GM12878 (cell line): Measurements from ENCODE around the gene PKN3. TPM values are rescaled to one million over a fixed set of nuclear protein-coding genes. Genes with fewer than 3 reads are reported as not detected.

Experiments used
- ATAC-seq: fragments of 200-7000 bp; cut with Tn5 transposase; 3 replicates; pipeline ENCODE4 v1.9.1; 2020; ENCODE audit warnings: mild to moderate bottlenecking, moderate library complexity
- BruUV-seq: library from RNA; stranded (reverse); fragments of 400-500 nt; replicated peaks from 2 replicates; lab custom pipeline; 2021; lab: Mats Ljungman, UMichigan
- CTCF ChIA-PET: fragments of 300-600 bp; sonication (Branson Sonifier 250); formaldehyde crosslinking; extraction: SDS; loops from one replicate; lab custom pipeline; 2021; ENCODE audit warnings: inconsistent platforms; lab: Yijun Ruan, JAX
- POLR2A ChIA-PET: fragments of 350-600 bp; formaldehyde crosslinking; extraction: SDS; loops from one replicate; lab custom pipeline; 2021; ENCODE audit warnings: inconsistent platforms; lab: Charles Lee
- RAD21 ChIA-PET: fragments of 300-600 bp; sonication (Branson Sonifier 250); formaldehyde crosslinking; loops from one replicate; lab custom pipeline; 2023; ENCODE audit warnings: antibody characterized with exemption; ENCODE audit not compliant: unreplicated experiment; lab: Charles Lee
- SMC1A ChIA-PET: fragments of 300-600 bp; sonication (Branson Sonifier 250); formaldehyde crosslinking; loops from one replicate; lab custom pipeline; 2023; ENCODE audit not compliant: unreplicated experiment, uncharacterized antibody; lab: Charles Lee
- DNase-seq: peaks from one replicate; pipeline ENCODE4 v3.0.0-alpha.2; 2011; ENCODE audit warnings: low read depth, low spot score
- FAIRE-seq: peaks from 3 replicates; lab custom pipeline; 2011; peaks lifted over from hg19 to GRCh38; lab: Jason Lieb, UNC
- H2AFZ ChIP-seq: 2 replicates; pipeline ENCODE4 v1.6.0; 2011; ENCODE audit warnings: low read depth, low read length, control low read depth; ENCODE audit not compliant: control insufficient read depth
- H3K27ac ChIP-seq: 2 replicates; pipeline ENCODE4 v1.5.1; 2011; ENCODE audit warnings: control low read depth; ENCODE audit not compliant: control insufficient read depth, insufficient read depth
- H3K27me3 ChIP-seq, 2 experiments: replicated peaks in 1 of 2; 2 replicates each; pipeline versions ENCODE4 v1.6.0 to v1.6.1; 2011; ENCODE audit warnings: low read length in 1 of 2; ENCODE audit not compliant: control insufficient read depth in 2 of 2, insufficient read depth in 2 of 2
- H3K36me3 ChIP-seq, 2 experiments: 2 replicates each; pipeline ENCODE4 v1.5.1; 2011; ENCODE audit warnings: low read length in 1 of 2; ENCODE audit not compliant: control insufficient read depth in 2 of 2, insufficient read depth in 2 of 2
- H3K4me1 ChIP-seq: 2 replicates; pipeline ENCODE4 v1.6.1; 2011; ENCODE audit warnings: mild to moderate bottlenecking, low read length, moderate library complexity, mixed read lengths; ENCODE audit not compliant: control insufficient read depth, insufficient read depth
- H3K4me2 ChIP-seq: 2 replicates; pipeline ENCODE4 v1.6.0; 2011; ENCODE audit warnings: control low read depth; ENCODE audit not compliant: control insufficient read depth, insufficient read depth
- H3K4me3 ChIP-seq: fragments of 200-600 bp; sonication (generic); 2 replicates; pipeline ENCODE4 v1.5.1; 2016
- H3K79me2 ChIP-seq: 2 replicates; pipeline ENCODE4 v1.6.0; 2011; ENCODE audit warnings: low read length; ENCODE audit not compliant: control insufficient read depth, insufficient read depth
- H3K9ac ChIP-seq: 2 replicates; pipeline ENCODE4 v1.8.0; 2011; ENCODE audit warnings: low read length, control low read depth, mixed read lengths; ENCODE audit not compliant: control insufficient read depth, insufficient read depth
- H3K9me3 ChIP-seq: replicated peaks from 3 replicates; pipeline ENCODE4 v1.5.1; 2011; ENCODE audit warnings: mild to moderate bottlenecking, low read length; ENCODE audit not compliant: control insufficient read depth, insufficient read depth
- H4K20me1 ChIP-seq: 2 replicates; pipeline ENCODE4 v1.6.0; 2011; ENCODE audit not compliant: control insufficient read depth, insufficient read depth
- SMC3 ChIP-seq: IDR thresholded peaks from 2 replicates; pipeline ENCODE4 v1.6.1; 2011; ENCODE audit warnings: low read length, improper control_type of control experiment, borderline replicate concordance
- ZBTB11 ChIP-seq: fragments of 450-650 bp; formaldehyde crosslinking; IDR thresholded peaks from 2 replicates; pipeline ENCODE4 v1.5.0; 2022; ENCODE audit warnings: mild to moderate bottlenecking, missing genetic modification characterization
- ZNF592 ChIP-seq: fragments of 450-650 bp; IDR thresholded peaks from 2 replicates; pipeline ENCODE4 v1.6.1; 2017; ENCODE audit warnings: mild to moderate bottlenecking, moderate library complexity
- ZSCAN29 ChIP-seq: fragments of 450-650 bp; IDR thresholded peaks from 2 replicates; pipeline ENCODE4 v1.6.1; 2017; ENCODE audit warnings: mild to moderate bottlenecking, moderate library complexity
- WGBS: methylation state at CpG from one replicate; pipeline ENCODE4 v1.1.6; 2016; ENCODE audit warnings: low lambda C conversion rate; ENCODE audit not compliant: insufficient replicate concordance, insufficient coverage; ENCODE audit errors: missing lambda C conversion rate; 5-methylcytosine and 5-hydroxymethylcytosine counted together
- in situ Hi-C: fragments of 300-500 bp; cut with MboI; formaldehyde crosslinking; loops from 9 replicates; pipeline ENCODE4 v1.14.3; 2018; ENCODE audit warnings: mixed read lengths
- intact Hi-C: fragments of 100-400 bp; cut with micrococcal nuclease; formaldehyde crosslinking; loops from one replicate; pipeline ENCODE4 v1.14.2; 2022; ENCODE audit not compliant: unreplicated experiment
- polyA plus RNA-seq, 11 experiments: library from polyadenylated mRNA; depleted of rRNA in 4 of 11; unstranded in 6 of 11; stranded (reverse) in 5 of 11; fragments of >200 nt; fragmentation: Nextera tagmentation in 4 of 11; fragmentation: Illumina TruSeq in 1 of 11; extraction: Ambion mirVana in 4 of 11; extraction: Trizol in 1 of 11; gene quantifications; 1 replicate in 1 of 11; 2 replicates in 10 of 11; pipeline versions ENCODE4 v1.2.1 to v1.2.3, GENCODE V29; 2011 to 2016; ENCODE audit warnings: inconsistent platforms in 2 of 11, missing spikeins in 2 of 11, low read depth in 1 of 11
- total RNA-seq, 4 experiments: library from RNA; depleted of rRNA in 3 of 4; stranded (reverse); fragments of >200 nt in 3 of 4; fragmentation: Illumina TruSeq in 1 of 4; extraction: Trizol in 1 of 4; gene quantifications; 2 replicates each; pipeline versions ENCODE4 v1.2.1 to v1.2.3, GENCODE V29; 2013 to 2021
- TF ChIP-seq, protein P1 (sequence below): fragments of 450-650 bp; conservative IDR thresholded peaks from 2 replicates; pipeline ENCODE4 v1.6.1; 2017; ENCODE audit warnings: mild to moderate bottlenecking, moderate library complexity

The PKN3 gene
- total and polyA plus RNA-seq, 10 of the 15 experiments (the other 5 are each of a cell fraction or from before 2014, with no cell fraction given): 0.35 to 11.0 (median 3.3) TPM

DNA sequence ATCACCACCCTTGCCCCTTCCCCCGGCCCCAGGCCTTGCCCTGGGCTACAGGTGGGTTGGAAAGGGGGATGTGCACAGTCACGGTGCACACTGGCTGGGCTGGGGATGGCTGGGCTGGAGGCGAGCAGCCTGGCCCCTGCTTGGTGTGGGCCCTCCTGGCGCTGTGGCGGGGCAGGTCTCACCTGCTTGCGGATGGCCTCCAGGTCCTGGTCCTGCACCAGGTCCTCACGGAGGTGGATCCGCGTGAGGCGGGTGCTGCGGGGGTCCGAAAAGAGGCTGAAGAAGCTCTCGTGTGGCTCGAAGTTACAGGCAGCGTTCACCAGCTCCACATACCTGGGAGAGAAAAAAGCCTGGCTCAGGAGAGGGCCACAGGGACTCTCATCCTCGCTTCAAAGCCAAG is 51.3 kb downstream of the PKN3 start:
- 80% methylated on average over 16 of the region's 16 CpGs for WGBS
- no peak overlapping the region for H3K4me2 ChIP-seq
- FAIRE-seq (no peak), ATAC-seq (no peak), DNase-seq (no peak)
- H3K27ac ChIP-seq: no peak overlapping the region
- TF ChIP-seq, protein P1, sequence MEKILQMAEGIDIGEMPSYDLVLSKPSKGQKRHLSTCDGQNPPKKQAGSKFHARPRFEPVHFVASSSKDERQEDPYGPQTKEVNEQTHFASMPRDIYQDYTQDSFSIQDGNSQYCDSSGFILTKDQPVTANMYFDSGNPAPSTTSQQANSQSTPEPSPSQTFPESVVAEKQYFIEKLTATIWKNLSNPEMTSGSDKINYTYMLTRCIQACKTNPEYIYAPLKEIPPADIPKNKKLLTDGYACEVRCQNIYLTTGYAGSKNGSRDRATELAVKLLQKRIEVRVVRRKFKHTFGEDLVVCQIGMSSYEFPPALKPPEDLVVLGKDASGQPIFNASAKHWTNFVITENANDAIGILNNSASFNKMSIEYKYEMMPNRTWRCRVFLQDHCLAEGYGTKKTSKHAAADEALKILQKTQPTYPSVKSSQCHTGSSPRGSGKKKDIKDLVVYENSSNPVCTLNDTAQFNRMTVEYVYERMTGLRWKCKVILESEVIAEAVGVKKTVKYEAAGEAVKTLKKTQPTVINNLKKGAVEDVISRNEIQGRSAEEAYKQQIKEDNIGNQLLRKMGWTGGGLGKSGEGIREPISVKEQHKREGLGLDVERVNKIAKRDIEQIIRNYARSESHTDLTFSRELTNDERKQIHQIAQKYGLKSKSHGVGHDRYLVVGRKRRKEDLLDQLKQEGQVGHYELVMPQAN: no peak
- no peak for TF ChIP-seq SMC3
- no peak for TF ChIP-seq ZSCAN29
- intact Hi-C loops: no loop called here
- no peaks in the 10 kb centered on the region; a peak in 1 of 4 replicates for H3K36me3 ChIP-seq
- no peak overlapping the region for H3K9ac ChIP-seq
- no peaks in the 10 kb centered on the region for H3K27me3 ChIP-seq
- no peak overlapping the region for H2AFZ ChIP-seq
- H3K79me2 ChIP-seq: no peaks in the 10 kb centered on the region
- CTCF ChIA-PET: interaction anchor here (0.6 to 1.1 kb wide), 2 partner anchors 55 to 315 kb away, joined by 3 to 4 read pairs; no protein-coding TSS in a partner anchor
- no peaks in the 10 kb centered on the region for H3K9me3 ChIP-seq
- no peak overlapping the region for H3K4me3 ChIP-seq
- BruUV-seq: no TSS peak
- H4K20me1 ChIP-seq: no peaks in the 10 kb centered on the region
- in situ Hi-C loops: no loop called here
- SMC1A ChIA-PET: interaction anchor here (0.7 to 1.2 kb wide), 2 partner anchors 14 to 18 kb away, joined by 3 read pairs; no protein-coding TSS in a partner anchor
- RAD21 ChIA-PET: interaction anchor here (0.5 kb wide), 1 partner anchor 16 kb away, joined by 3 read pairs; no protein-coding TSS in a partner anchor
- no peaks in the 10 kb centered on the region for H3K4me1 ChIP-seq
- POLR2A ChIA-PET: interaction anchor here (0.6 kb wide), 2 partner anchors 15 to 266 kb away, joined by 4 to 5 read pairs; no protein-coding TSS in a partner anchor

DNA sequence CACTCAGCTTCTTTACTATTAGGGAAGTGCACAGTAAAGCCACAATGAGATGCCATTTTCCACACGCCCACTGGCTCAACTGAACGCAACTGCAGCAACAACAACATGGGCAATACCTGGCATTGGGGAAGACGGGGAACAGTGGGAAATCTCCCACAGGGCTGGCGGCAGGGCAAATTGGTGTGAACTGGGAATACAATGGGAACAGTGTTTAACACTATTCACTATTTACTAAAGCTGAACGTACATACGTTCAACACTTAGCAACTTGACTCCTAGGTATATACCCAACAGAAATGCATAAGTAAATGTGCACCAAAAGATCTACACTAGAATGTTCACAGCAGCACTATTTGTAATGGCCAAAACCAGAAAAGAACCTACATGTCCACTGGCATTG is 55.3 kb downstream of the PKN3 start:
- in situ Hi-C loops (no loop called here), intact Hi-C loops (no loop called here)
- no peak overlapping the region for H3K27ac ChIP-seq
- no peak overlapping the region for H3K4me3 ChIP-seq
- H3K79me2 ChIP-seq: no peaks in the 10 kb centered on the region
- TF ChIP-seq ZBTB11 (CRISPR knock-in tag) (no peak), ZNF592 (no peak)
- H3K9me3 ChIP-seq: no peaks in the 10 kb centered on the region
- H3K4me1 ChIP-seq: no peaks in the 10 kb centered on the region
- ATAC-seq: no peak
- H4K20me1 ChIP-seq: no peaks in the 10 kb centered on the region
- no peak overlapping the region for H3K9ac ChIP-seq
- no peak overlapping the region for H3K4me2 ChIP-seq
- CTCF ChIA-PET: no interaction called here
- FAIRE-seq: no peak
- POLR2A ChIA-PET: interaction anchor here (0.6 to 0.7 kb wide), 2 partner anchors 11 to 31 kb away, joined by 3 to 10 read pairs; no protein-coding TSS in a partner anchor
- SMC1A ChIA-PET: no interaction called here
- H3K27me3 ChIP-seq: no peaks in the 10 kb centered on the region
- RAD21 ChIA-PET: no interaction called here
- no peak for DNase-seq
- no peak overlapping the region for H2AFZ ChIP-seq
- 95% methylated on average over 6 of the region's 6 CpGs for WGBS
- H3K36me3 ChIP-seq: no peaks in the 10 kb centered on the region; a peak in 1 of 4 replicates
- no TSS peak for BruUV-seq
